ENCODE data around the gene ELFN2. TPM values are rescaled to one million over a fixed set of nuclear protein-coding genes. Genes with fewer than 3 reads are reported as not detected.
A peak's percentile ranks its signal among the peaks of the same experiment; 100 is the strongest.

The ELFN2 gene
- total RNA-seq, 1 donor from 2014 or later: 0.26 TPM

DNA sequence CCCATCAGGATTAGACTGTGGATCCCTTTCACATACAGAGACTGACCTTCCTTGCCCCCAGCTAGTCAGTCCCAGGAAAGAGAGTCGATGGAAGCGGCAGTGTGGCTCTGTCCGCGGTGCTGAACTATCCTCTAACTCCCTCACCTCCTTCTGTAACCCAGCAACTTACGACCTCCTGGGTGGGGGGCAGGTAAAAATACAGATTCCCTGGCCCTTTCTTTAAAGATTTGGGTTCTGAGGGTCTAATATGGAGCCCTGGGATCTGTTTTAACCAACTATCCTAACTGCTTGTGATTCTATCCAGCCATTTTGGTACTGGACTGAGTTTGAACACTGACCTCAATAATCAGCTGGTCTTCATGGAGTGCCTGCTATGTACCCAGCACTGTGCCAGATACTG, 35.7 kb upstream of the ELFN2 start:
- FAIRE-seq: no peak
- DNase-seq (ENCODE audit: low read depth): peak; percentile 30
- TF ChIP-seq, protein P1, sequence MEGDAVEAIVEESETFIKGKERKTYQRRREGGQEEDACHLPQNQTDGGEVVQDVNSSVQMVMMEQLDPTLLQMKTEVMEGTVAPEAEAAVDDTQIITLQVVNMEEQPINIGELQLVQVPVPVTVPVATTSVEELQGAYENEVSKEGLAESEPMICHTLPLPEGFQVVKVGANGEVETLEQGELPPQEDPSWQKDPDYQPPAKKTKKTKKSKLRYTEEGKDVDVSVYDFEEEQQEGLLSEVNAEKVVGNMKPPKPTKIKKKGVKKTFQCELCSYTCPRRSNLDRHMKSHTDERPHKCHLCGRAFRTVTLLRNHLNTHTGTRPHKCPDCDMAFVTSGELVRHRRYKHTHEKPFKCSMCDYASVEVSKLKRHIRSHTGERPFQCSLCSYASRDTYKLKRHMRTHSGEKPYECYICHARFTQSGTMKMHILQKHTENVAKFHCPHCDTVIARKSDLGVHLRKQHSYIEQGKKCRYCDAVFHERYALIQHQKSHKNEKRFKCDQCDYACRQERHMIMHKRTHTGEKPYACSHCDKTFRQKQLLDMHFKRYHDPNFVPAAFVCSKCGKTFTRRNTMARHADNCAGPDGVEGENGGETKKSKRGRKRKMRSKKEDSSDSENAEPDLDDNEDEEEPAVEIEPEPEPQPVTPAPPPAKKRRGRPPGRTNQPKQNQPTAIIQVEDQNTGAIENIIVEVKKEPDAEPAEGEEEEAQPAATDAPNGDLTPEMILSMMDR (IDR thresholded peaks at IDR 0.05; ENCODE audit: insufficient read depth, low read length, severe bottlenecking): no peak
- Histone ChIP-seq H3K36me3 (ENCODE audit: control insufficient read depth, insufficient read depth, low read length) (no peaks in the 10 kb centered on the region), H3K4me3 (ENCODE audit: low read depth, low read length) (no peak overlapping the region), H3K27me3 (ENCODE audit: control insufficient read depth, insufficient read depth, low read length) (no peaks in the 10 kb centered on the region)

- TF ChIP-seq, protein P1 (IDR thresholded peaks at IDR 0.05; ENCODE audit: insufficient read depth, low read length, severe bottlenecking): no peak
- DNase-seq (ENCODE audit: low read depth): no peak
- no peaks in the 10 kb centered on the region for H3K36me3 ChIP-seq (ENCODE audit: control insufficient read depth, insufficient read depth, low read length)
- no peak overlapping the region for H3K4me3 ChIP-seq (ENCODE audit: low read depth, low read length)
- FAIRE-seq: no peak
- no peaks in the 10 kb centered on the region for H3K27me3 ChIP-seq (ENCODE audit: control insufficient read depth, insufficient read depth, low read length)
Observed at GRCh38 chr22:37462436-37462835, 35.2 kb upstream of the ELFN2 start.

- H3K27me3 ChIP-seq (ENCODE audit: control insufficient read depth, insufficient read depth, low read length): no peaks in the 10 kb centered on the region
- no peak for DNase-seq (ENCODE audit: low read depth)
- H3K36me3 ChIP-seq (ENCODE audit: control insufficient read depth, insufficient read depth, low read length): no peaks in the 10 kb centered on the region
- H3K4me3 ChIP-seq (ENCODE audit: low read depth, low read length): no peak overlapping the region
- TF ChIP-seq, protein P1 (IDR thresholded peaks at IDR 0.05; ENCODE audit: insufficient read depth, low read length, severe bottlenecking): no peak
- no peak for FAIRE-seq
Observed at GRCh38 chr22:37461961-37462360, 34.7 kb upstream of the ELFN2 start.

- no peak for FAIRE-seq
- Histone ChIP-seq H3K4me3 (ENCODE audit: low read depth, low read length) (no peak overlapping the region), H3K36me3 (ENCODE audit: control insufficient read depth, insufficient read depth, low read length) (no peaks in the 10 kb centered on the region), H3K27me3 (ENCODE audit: control insufficient read depth, insufficient read depth, low read length) (no peaks in the 10 kb centered on the region)
- no peak for DNase-seq (ENCODE audit: low read depth)
- TF ChIP-seq, protein P1 (IDR thresholded peaks at IDR 0.05; ENCODE audit: insufficient read depth, low read length, severe bottlenecking): no peak
Observed at GRCh38 chr22:37460684-37461083, 33.4 kb upstream of the ELFN2 start.

DNA sequence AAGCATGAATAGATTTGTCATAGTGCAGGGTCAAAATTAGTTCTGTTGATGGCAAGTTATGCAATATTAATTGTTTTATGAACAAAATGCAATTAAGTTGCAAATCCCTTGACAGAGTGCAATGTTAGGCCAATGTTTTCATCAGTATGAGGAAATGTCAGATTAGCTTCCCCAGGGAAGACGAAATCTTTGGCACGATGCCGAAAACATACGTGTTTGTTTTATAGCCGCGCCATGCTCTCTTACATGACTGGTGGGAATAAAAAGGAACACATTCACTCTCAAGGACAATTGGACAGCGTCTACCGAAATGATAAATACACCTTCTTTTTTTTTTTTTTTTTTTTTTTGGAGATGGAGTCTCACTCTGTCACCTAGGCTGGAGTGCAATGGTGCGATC, 31.9 kb upstream of the ELFN2 start:
- TF ChIP-seq, protein P1 (IDR thresholded peaks at IDR 0.05; ENCODE audit: insufficient read depth, low read length, severe bottlenecking): no peak
- no peak for DNase-seq (ENCODE audit: low read depth)

More for the DNA sequence above, 31.9 kb upstream of the ELFN2 start:
- Histone ChIP-seq H3K36me3 (ENCODE audit: control insufficient read depth, insufficient read depth, low read length) (no peaks in the 10 kb centered on the region), H3K27me3 (ENCODE audit: control insufficient read depth, insufficient read depth, low read length) (no peaks in the 10 kb centered on the region), H3K4me3 (ENCODE audit: low read depth, low read length) (no peak overlapping the region)
- FAIRE-seq: no peak

Measured in bronchial epithelial cell (primary cell).